Measurements from ENCODE around the gene SLC8B1.

Gene SLC8B1

GRCh38 chr12:113330505-113330904, 4.4 kb downstream of the SLC8B1 start:
- peaks cover 3 to 26% (median 20%) of the 10 kb centered on the region in 4 experiments for H3K4me1 ChIP-seq (ENCODE audit: control extremely low read depth in 1 of 4, control insufficient read depth in 4 of 4, insufficient read depth in 4 of 4, low read length in 3 of 4)
- 100% methylated on average over 1 of the region's 2 CpGs for WGBS (ENCODE audit: insufficient coverage)

GRCh38 chr12:113329791-113330417, 5.0 kb downstream of the SLC8B1 start:
- no peak for DNase-seq
- CTCF ChIA-PET: interaction anchor here (0.5 kb wide), 1 partner anchor 141 kb away, joined by 3 read pairs; no protein-coding TSS in a partner anchor
- no peak overlapping the region for H3K4me3 ChIP-seq (ENCODE audit: control insufficient read depth in 1 of 7, extremely low read depth in 1 of 7, insufficient read depth in 4 of 7, low read depth in 2 of 7, low read length in 6 of 7)
- peaks cover 0 to 23% (median 17%) of the 10 kb centered on the region in 4 experiments for H3K4me1 ChIP-seq (ENCODE audit: control extremely low read depth in 1 of 4, control insufficient read depth in 4 of 4, insufficient read depth in 4 of 4, low read length in 3 of 4)
- H3K36me3 ChIP-seq (ENCODE audit: control insufficient read depth in 4 of 4, insufficient read depth in 4 of 4, low read length in 3 of 4): peaks cover 4 to 46% (median 19%) of the 10 kb centered on the region in 4 experiments
- no peak overlapping the region for H3K27ac ChIP-seq (ENCODE audit: insufficient read depth in 1 of 2, low read depth in 1 of 2, low read length in 2 of 2, poor library complexity in 1 of 2, severe bottlenecking in 2 of 2)
- POLR2A ChIA-PET: no interaction called here
- WGBS (ENCODE audit: insufficient coverage): no CpG with 5 or more reads among the region's 1 CpG
- H3K27me3 ChIP-seq (replicated peaks in 2 of 5; ENCODE audit: control insufficient read depth in 4 of 5, insufficient read depth in 5 of 5, low read length in 4 of 5): no peaks in the 10 kb centered on the region
- H3K9me3 ChIP-seq (ENCODE audit: control extremely low read depth in 1 of 5, control insufficient read depth in 4 of 5, insufficient read depth in 2 of 5, low read depth in 1 of 5, low read length in 4 of 5): no peaks in the 10 kb centered on the region

More at GRCh38 chr12:113330505-113330904, 4.4 kb downstream of the SLC8B1 start:
- no peak overlapping the region for H3K4me3 ChIP-seq (ENCODE audit: control insufficient read depth in 1 of 7, extremely low read depth in 1 of 7, insufficient read depth in 4 of 7, low read depth in 2 of 7, low read length in 6 of 7)
- CTCF ChIA-PET: no interaction called here
- no peak for DNase-seq
- peaks cover 4 to 46% (median 19%) of the 10 kb centered on the region in 4 experiments for H3K36me3 ChIP-seq (ENCODE audit: control insufficient read depth in 4 of 4, insufficient read depth in 4 of 4, low read length in 3 of 4)
- POLR2A ChIA-PET: no interaction called here
- no peaks in the 10 kb centered on the region for H3K27me3 ChIP-seq (replicated peaks in 2 of 5; ENCODE audit: control insufficient read depth in 4 of 5, insufficient read depth in 5 of 5, low read length in 4 of 5)
- H3K27ac ChIP-seq (ENCODE audit: insufficient read depth in 1 of 2, low read depth in 1 of 2, low read length in 2 of 2, poor library complexity in 1 of 2, severe bottlenecking in 2 of 2): no peak overlapping the region
- H3K9me3 ChIP-seq (ENCODE audit: control extremely low read depth in 1 of 5, control insufficient read depth in 4 of 5, insufficient read depth in 2 of 5, low read depth in 1 of 5, low read length in 4 of 5): no peaks in the 10 kb centered on the region

- Histone ChIP-seq H3K4me1 (ENCODE audit: control extremely low read depth in 1 of 4, control insufficient read depth in 4 of 4, insufficient read depth in 4 of 4, low read length in 3 of 4) (peaks cover 0 to 16% (median 14%) of the 10 kb centered on the region in 4 experiments), H3K27ac (ENCODE audit: insufficient read depth in 1 of 2, low read depth in 1 of 2, low read length in 2 of 2, poor library complexity in 1 of 2, severe bottlenecking in 2 of 2) (no peak overlapping the region), H3K4me3 (ENCODE audit: control insufficient read depth in 1 of 7, extremely low read depth in 1 of 7, insufficient read depth in 4 of 7, low read depth in 2 of 7, low read length in 6 of 7) (no peak overlapping the region), H3K36me3 (ENCODE audit: control insufficient read depth in 4 of 4, insufficient read depth in 4 of 4, low read length in 3 of 4) (peaks cover 4 to 46% (median 19%) of the 10 kb centered on the region in 4 experiments), H3K27me3 (replicated peaks in 2 of 5; ENCODE audit: control insufficient read depth in 4 of 5, insufficient read depth in 5 of 5, low read length in 4 of 5) (no peaks in the 10 kb centered on the region), H3K9me3 (ENCODE audit: control extremely low read depth in 1 of 5, control insufficient read depth in 4 of 5, insufficient read depth in 2 of 5, low read depth in 1 of 5, low read length in 4 of 5) (no peaks in the 10 kb centered on the region)
- POLR2A ChIA-PET: no interaction called here
- CTCF ChIA-PET: interaction anchor here (0.5 kb wide), 1 partner anchor 140 kb away, joined by 3 read pairs; no protein-coding TSS in a partner anchor
- WGBS (ENCODE audit: insufficient coverage): 98% methylated on average over 6 of the region's 9 CpGs
- DNase-seq: no peak
Measured at GRCh38 chr12:113329022-113329790, 5.7 kb downstream of the SLC8B1 start.

GRCh38 chr12:113328368-113328889, 6.5 kb downstream of the SLC8B1 start:
- WGBS (ENCODE audit: insufficient coverage): 100% methylated on average over 3 of the region's 5 CpGs

GRCh38 chr12:113326775-113327395, 8.0 kb downstream of the SLC8B1 start:
- no peak overlapping the region for H3K4me3 ChIP-seq (ENCODE audit: control insufficient read depth in 1 of 7, extremely low read depth in 1 of 7, insufficient read depth in 4 of 7, low read depth in 2 of 7, low read length in 6 of 7)
- no peak for DNase-seq
- H3K27ac ChIP-seq (ENCODE audit: insufficient read depth in 1 of 2, low read depth in 1 of 2, low read length in 2 of 2, poor library complexity in 1 of 2, severe bottlenecking in 2 of 2): no peak overlapping the region
- peaks cover 4 to 52% (median 24%) of the 10 kb centered on the region in 4 experiments for H3K36me3 ChIP-seq (ENCODE audit: control insufficient read depth in 4 of 4, insufficient read depth in 4 of 4, low read length in 3 of 4)
- ChIA-PET CTCF (interaction anchor here (0.5 to 1.3 kb wide), 3 partner anchors 12 to 36 kb away, joined by 3 to 4 read pairs (median 3); no protein-coding TSS in a partner anchor), POLR2A (interaction anchor here (0.6 kb wide), 1 partner anchor 85 kb away, joined by 3 read pairs; no protein-coding TSS in a partner anchor)
- WGBS (ENCODE audit: insufficient coverage): 100% methylated on average over 4 of the region's 4 CpGs
- H3K9me3 ChIP-seq (ENCODE audit: control extremely low read depth in 1 of 5, control insufficient read depth in 4 of 5, insufficient read depth in 2 of 5, low read depth in 1 of 5, low read length in 4 of 5): peaks cover 0 to 9% (median 7%) of the 10 kb centered on the region in 5 experiments
- H3K27me3 ChIP-seq (replicated peaks in 2 of 5; ENCODE audit: control insufficient read depth in 4 of 5, insufficient read depth in 5 of 5, low read length in 4 of 5): no peaks in the 10 kb centered on the region
- H3K4me1 ChIP-seq (ENCODE audit: control extremely low read depth in 1 of 4, control insufficient read depth in 4 of 4, insufficient read depth in 4 of 4, low read length in 3 of 4): no peaks in the 10 kb centered on the region

More at GRCh38 chr12:113328368-113328889, 6.5 kb downstream of the SLC8B1 start:
- no peak for DNase-seq
- no peaks in the 10 kb centered on the region for H3K27me3 ChIP-seq (replicated peaks in 2 of 5; ENCODE audit: control insufficient read depth in 4 of 5, insufficient read depth in 5 of 5, low read length in 4 of 5)
- ChIA-PET POLR2A (no interaction called here), CTCF (no interaction called here)
- H3K27ac ChIP-seq (ENCODE audit: insufficient read depth in 1 of 2, low read depth in 1 of 2, low read length in 2 of 2, poor library complexity in 1 of 2, severe bottlenecking in 2 of 2): no peak overlapping the region
- no peak overlapping the region for H3K4me3 ChIP-seq (ENCODE audit: control insufficient read depth in 1 of 7, extremely low read depth in 1 of 7, insufficient read depth in 4 of 7, low read depth in 2 of 7, low read length in 6 of 7)
- H3K4me1 ChIP-seq (ENCODE audit: control extremely low read depth in 1 of 4, control insufficient read depth in 4 of 4, insufficient read depth in 4 of 4, low read length in 3 of 4): peaks cover 0 to 9% (median 7%) of the 10 kb centered on the region in 4 experiments
- H3K36me3 ChIP-seq (ENCODE audit: control insufficient read depth in 4 of 4, insufficient read depth in 4 of 4, low read length in 3 of 4): peaks cover 4 to 46% (median 20%) of the 10 kb centered on the region in 4 experiments
- no peaks in the 10 kb centered on the region for H3K9me3 ChIP-seq (ENCODE audit: control extremely low read depth in 1 of 5, control insufficient read depth in 4 of 5, insufficient read depth in 2 of 5, low read depth in 1 of 5, low read length in 4 of 5)

GRCh38 chr12:113325916-113326315, 9.0 kb downstream of the SLC8B1 start:
- Histone ChIP-seq H3K27me3 (replicated peaks in 2 of 5; ENCODE audit: control insufficient read depth in 4 of 5, insufficient read depth in 5 of 5, low read length in 4 of 5) (no peaks in the 10 kb centered on the region), H3K27ac (ENCODE audit: insufficient read depth in 1 of 2, low read depth in 1 of 2, low read length in 2 of 2, poor library complexity in 1 of 2, severe bottlenecking in 2 of 2) (no peak overlapping the region), H3K4me3 (ENCODE audit: control insufficient read depth in 1 of 7, extremely low read depth in 1 of 7, insufficient read depth in 4 of 7, low read depth in 2 of 7, low read length in 6 of 7) (no peak overlapping the region), H3K9me3 (ENCODE audit: control extremely low read depth in 1 of 5, control insufficient read depth in 4 of 5, insufficient read depth in 2 of 5, low read depth in 1 of 5, low read length in 4 of 5) (peaks cover 0 to 9% (median 7%) of the 10 kb centered on the region in 5 experiments), H3K4me1 (ENCODE audit: control extremely low read depth in 1 of 4, control insufficient read depth in 4 of 4, insufficient read depth in 4 of 4, low read length in 3 of 4) (no peaks in the 10 kb centered on the region), H3K36me3 (ENCODE audit: control insufficient read depth in 4 of 4, insufficient read depth in 4 of 4, low read length in 3 of 4) (peaks cover 6 to 50% (median 26%) of the 10 kb centered on the region in 4 experiments)
- DNase-seq: no peak
- CTCF ChIA-PET: interaction anchor here (1.2 to 1.3 kb wide), 2 partner anchors 11 to 13 kb away, joined by 3 to 4 read pairs; no protein-coding TSS in a partner anchor
- WGBS (ENCODE audit: insufficient coverage): 93% methylated on average over 2 of the region's 3 CpGs
- POLR2A ChIA-PET: no interaction called here
